ENCODE data around the gene KCNIP3.

KCNIP3 gene

DNA sequence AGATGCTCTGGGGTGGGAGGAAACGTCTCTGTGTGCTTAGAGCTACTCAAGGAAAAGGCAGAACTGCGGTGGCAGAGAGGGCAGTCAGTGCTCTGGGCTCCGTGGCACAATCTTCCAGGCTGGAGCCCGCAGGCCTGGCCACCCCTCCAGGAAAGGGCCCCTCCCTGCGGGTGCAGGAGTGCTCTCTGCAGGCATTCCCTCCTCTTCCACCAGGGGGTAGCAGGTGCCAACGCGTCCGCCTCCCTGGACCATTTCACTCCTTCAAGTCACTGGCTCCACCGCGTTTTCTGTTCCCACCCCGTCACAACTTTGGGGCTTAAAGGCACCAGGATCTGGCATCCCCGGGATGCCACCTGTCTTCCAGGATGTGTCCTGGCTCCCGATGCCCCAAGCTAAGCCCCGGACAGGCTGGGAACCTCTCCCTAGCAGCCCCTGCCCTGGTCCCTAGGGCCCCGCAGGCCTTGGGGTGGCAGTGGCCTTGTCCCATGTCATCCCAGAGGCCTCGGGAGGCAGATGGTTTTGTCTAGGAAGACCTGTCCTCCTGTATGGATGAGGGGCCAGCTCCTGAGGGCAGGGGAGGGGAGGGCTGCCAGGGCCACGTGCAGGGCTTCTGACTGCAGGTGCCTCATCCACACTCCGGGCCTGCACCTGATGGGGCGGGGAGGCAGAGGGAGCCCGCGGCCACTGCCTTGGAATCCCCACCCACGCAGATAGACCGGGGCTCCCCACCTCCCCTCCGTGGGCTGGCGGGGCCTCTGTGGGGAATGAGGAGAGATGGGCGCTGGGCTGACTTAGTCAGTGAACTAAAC, 26.4 kb downstream of the KCNIP3 start:
- TF ChIP-seq, protein P1, sequence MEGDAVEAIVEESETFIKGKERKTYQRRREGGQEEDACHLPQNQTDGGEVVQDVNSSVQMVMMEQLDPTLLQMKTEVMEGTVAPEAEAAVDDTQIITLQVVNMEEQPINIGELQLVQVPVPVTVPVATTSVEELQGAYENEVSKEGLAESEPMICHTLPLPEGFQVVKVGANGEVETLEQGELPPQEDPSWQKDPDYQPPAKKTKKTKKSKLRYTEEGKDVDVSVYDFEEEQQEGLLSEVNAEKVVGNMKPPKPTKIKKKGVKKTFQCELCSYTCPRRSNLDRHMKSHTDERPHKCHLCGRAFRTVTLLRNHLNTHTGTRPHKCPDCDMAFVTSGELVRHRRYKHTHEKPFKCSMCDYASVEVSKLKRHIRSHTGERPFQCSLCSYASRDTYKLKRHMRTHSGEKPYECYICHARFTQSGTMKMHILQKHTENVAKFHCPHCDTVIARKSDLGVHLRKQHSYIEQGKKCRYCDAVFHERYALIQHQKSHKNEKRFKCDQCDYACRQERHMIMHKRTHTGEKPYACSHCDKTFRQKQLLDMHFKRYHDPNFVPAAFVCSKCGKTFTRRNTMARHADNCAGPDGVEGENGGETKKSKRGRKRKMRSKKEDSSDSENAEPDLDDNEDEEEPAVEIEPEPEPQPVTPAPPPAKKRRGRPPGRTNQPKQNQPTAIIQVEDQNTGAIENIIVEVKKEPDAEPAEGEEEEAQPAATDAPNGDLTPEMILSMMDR (IDR thresholded peaks at IDR 0.05; ENCODE audit: low read depth, low read length, missing control alignments) = peak; percentile 52
- H3K4me3 ChIP-seq (ENCODE audit: low read depth, low read length) = no peak overlapping the region
- DNase-seq (ENCODE audit: low read depth) = no peak

DNA sequence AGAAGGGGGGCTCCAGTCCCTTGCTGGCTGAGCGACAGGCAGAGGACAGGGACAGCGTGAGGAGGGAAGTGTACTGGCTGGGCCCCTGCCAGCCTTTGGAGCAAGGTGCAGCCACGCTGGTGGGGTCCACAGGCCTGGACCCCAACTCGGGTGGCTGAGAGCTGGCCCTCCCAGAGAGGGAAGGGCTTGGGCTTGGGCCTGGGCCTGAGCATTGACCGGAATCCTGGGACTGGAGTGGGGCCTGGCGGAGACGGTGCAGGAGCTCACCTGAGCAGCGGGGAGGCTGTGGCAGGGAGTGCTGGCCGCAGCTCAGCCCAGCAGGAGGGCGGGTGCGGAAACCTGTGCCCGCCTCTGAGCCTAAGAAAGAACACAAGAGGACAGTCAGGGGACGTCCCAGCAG, 27.9 kb downstream of the KCNIP3 start:
- TF ChIP-seq, protein P1 (IDR thresholded peaks at IDR 0.05; ENCODE audit: low read depth, low read length, missing control alignments) = no peak
- H3K4me3 ChIP-seq (ENCODE audit: low read depth, low read length) = no peak overlapping the region
- no peak for DNase-seq (ENCODE audit: low read depth)

DNA sequence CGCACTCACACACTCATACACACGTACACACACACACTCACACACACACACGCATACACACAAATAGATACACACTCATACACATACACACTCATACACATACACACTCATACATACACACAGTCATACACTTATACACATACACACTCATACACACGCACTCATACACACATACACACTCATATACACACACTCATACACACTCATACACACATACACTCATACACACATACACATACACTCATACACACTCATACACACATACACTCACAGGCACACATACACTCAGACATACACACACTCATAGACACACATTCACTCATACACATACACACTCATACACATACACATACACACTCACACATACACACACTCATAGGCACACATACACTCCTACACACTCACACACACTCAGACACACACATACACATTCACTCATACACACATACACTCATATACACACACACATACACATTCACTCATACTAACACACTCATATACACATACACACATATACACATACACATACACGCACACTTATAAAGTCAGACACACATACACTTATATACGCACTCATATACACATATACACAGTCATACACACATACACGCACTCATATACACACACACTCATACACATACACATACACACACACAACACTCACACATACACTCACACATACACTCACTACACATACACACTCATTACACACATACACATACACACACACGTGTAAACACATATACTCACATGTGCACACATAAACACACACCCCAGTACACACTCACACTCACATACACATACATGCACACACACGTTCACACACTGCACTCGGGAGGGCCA, 28.7 kb downstream of the KCNIP3 start:
- H3K4me3 ChIP-seq (ENCODE audit: low read depth, low read length) = no peak overlapping the region
- TF ChIP-seq, protein P1 (IDR thresholded peaks at IDR 0.05; ENCODE audit: low read depth, low read length, missing control alignments) = no peak
- no peak for DNase-seq (ENCODE audit: low read depth)

DNA sequence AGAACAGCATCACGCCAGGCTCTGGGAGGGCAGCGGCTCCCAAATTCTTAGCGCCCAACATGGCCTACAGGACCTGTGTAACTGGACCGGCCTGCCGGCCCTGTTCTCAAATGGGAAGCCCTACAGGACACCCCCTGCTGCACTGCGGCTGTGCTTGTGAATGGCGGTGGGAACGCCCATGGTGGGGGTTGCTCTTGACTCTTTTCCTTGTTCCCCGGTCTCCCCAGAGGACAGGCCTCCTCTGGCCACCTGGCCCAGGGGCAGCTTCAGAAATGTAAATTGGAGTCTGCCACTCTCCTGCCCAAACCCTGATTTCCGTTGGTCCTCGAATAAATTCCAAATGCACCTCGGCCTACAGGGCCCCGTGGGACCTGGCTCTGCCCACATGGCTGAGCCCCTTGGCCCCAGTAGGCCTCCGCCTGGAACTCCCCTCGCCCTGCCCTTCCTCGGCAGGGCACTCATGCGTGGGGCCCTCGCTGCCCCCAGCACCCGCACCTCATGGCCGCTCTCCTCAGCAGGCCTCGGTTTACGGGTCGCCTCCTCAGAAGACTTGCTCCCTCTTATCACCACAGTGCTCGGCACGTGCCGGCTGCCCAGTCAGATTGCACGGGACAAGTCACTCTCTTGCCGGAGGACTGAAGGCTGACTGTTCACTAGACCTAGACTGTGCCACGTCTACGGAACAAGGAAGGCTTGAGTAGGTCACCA, 29.4 kb downstream of the KCNIP3 start:
- DNase-seq (ENCODE audit: low read depth) = no peak
- H3K4me3 ChIP-seq (ENCODE audit: low read depth, low read length) = no peak overlapping the region
- TF ChIP-seq, protein P1 (IDR thresholded peaks at IDR 0.05; ENCODE audit: low read depth, low read length, missing control alignments) = no peak

DNA sequence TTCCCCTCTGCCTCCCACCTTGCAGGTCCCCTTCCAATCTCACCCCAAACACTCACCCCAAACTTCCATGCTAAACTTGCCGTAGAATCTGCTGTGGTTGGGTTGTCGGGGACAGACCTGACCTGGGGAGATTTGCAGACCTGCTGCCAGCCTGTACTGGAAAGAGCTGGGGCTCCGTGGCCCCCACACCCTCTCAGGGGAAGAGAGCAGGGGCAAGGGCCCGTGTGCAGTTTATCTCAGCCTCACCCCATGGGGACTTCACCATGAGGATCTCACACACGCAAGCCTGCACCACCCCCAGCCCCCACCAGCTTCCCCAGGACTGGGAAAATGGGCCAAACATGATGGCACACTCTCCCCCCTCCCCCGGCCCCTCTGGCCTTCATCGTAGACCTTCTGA, 30.7 kb downstream of the KCNIP3 start:
- H3K4me3 ChIP-seq (ENCODE audit: low read depth, low read length) = no peak overlapping the region
- no peak for DNase-seq (ENCODE audit: low read depth)
- TF ChIP-seq, protein P1 (IDR thresholded peaks at IDR 0.05; ENCODE audit: low read depth, low read length, missing control alignments) = no peak

DNA sequence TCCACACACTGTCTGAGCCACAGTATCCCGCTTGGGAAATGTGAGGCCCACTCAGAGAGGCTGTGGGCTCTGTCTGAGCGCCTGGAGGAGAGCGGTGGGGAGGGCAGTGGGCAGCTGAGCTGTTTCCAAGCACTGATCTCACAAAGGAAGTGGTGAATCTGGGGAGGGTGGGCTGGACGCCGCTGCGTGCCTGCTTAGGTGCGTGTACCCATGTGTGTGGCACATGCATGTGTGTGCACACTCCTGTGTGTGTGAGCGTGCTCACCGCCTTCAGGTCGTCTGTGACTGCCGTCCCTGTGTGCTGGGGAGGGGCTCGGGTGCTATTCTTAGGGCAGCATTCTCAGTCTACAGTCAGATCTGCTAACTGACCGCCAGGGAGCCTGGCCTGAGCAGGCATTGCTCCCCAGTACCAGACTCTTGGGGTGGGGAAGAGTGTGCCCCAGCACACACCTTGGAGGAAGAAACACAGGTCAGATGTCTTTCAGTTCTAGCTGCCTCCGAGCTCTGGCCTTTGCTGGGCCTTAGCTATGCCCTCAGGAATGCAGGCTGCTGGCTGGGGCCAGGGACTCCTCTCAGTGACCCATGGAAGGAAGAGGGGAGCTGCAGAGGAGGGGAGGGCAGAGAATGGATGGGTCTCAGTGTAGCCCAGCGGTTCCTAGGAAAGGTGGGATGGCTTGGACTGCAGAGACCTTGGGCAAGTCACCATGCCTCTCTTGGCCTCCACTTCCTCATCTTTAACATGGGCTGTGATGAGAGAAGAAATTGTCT, 31.4 kb downstream of the KCNIP3 start:
- no peak overlapping the region for H3K4me3 ChIP-seq (ENCODE audit: low read depth, low read length)
- TF ChIP-seq, protein P1 (IDR thresholded peaks at IDR 0.05; ENCODE audit: low read depth, low read length, missing control alignments) = no peak
- DNase-seq (ENCODE audit: low read depth) = no peak
